Superior temporal gyrus (tissue), 1 donor: ENCODE measurements around the gene DNAAF1.
"Not testable (repeated sequence)": the region's sequence is repeated elsewhere in the genome, so short reads cannot be mapped to it uniquely, and the experiment has no call there.

ENCODE experiments used
- DNase-seq: peaks from one replicate; pipeline ENCODE4 v3.0.0-alpha.2; 2016; ENCODE audit errors: extremely low spot score

Gene DNAAF1

GRCh38 chr16:84207879-84208278 is 62.8 kb downstream of the DNAAF1 start:
- DNase-seq = no peak

- no peak for DNase-seq
Observed at GRCh38 chr16:84209989-84210388, 64.9 kb downstream of the DNAAF1 start.

- no peak for DNase-seq
Observed at GRCh38 chr16:84212154-84212553, 67.0 kb downstream of the DNAAF1 start.

GRCh38 chr16:84212631-84213030 is 67.5 kb downstream of the DNAAF1 start:
- no peak for DNase-seq

- DNase-seq = no peak
Observed at GRCh38 chr16:84214451-84215066, 69.5 kb downstream of the DNAAF1 start.

GRCh38 chr16:84215531-84215930 is 70.4 kb downstream of the DNAAF1 start:
- DNase-seq = no peak

- not testable (repeated sequence) for DNase-seq
Observed at GRCh38 chr16:84216144-84216543, 71.0 kb downstream of the DNAAF1 start.

GRCh38 chr16:84218176-84218823 is 73.2 kb downstream of the DNAAF1 start:
- no peak for DNase-seq

GRCh38 chr16:84218956-84219355 is 73.8 kb downstream of the DNAAF1 start:
- DNase-seq = no peak

GRCh38 chr16:84220851-84221250 is 75.7 kb downstream of the DNAAF1 start:
- peak; percentile 17 for DNase-seq

GRCh38 chr16:84223456-84223855 is 78.3 kb downstream of the DNAAF1 start:
- DNase-seq = no peak

GRCh38 chr16:84224554-84224953 is 79.4 kb downstream of the DNAAF1 start:
- DNase-seq = no peak

GRCh38 chr16:84225126-84225525 is 80.0 kb downstream of the DNAAF1 start:
- no peak for DNase-seq

GRCh38 chr16:84225571-84225970 is 80.5 kb downstream of the DNAAF1 start:
- no peak for DNase-seq

GRCh38 chr16:84226026-84226425 is 80.9 kb downstream of the DNAAF1 start:
- DNase-seq = no peak
